ENCODE data around the gene SMAD2. TPM values are rescaled to one million over a fixed set of nuclear protein-coding genes. Genes with fewer than 3 reads are reported as not detected.

The SMAD2 gene
- total RNA-seq, 4 donors from 2014 or later = 91.1 to 157 (median 129) TPM

DNA sequence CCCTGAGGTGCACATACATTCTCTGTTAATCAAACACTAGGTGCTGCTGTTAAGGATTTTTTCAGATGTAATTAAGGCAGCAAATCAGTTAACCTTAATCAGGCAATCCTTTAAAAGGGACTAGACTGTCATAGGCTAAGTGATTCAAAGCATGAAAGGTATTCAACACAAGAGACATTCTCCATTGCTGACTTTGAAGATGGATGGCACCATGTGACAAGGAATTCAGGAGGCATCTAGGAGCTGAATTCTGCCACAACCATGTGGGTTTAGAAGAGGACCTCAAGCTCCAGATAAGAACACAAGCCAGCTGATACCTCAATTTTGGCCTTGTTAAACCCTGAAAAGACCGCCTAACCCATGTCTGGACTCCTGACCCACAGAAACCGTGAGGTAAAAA lies 84.0 kb downstream of the SMAD2 start:
- WGBS, 2 donors = 89 to 98% methylated on average over 2 of the region's 2 CpGs
- no peak overlapping the region for H3K4me3 ChIP-seq (replicated peaks in 1 of 3)
- no peaks in the 10 kb centered on the region for H3K4me1 ChIP-seq
- no peaks in the 10 kb centered on the region for H3K27me3 ChIP-seq
- no peak overlapping the region for H3K27ac ChIP-seq
- intact Hi-C loops (cut with DNase I) = no loop called here
- H3K9me3 ChIP-seq = no peaks in the 10 kb centered on the region
- no peak for DNase-seq
- peaks cover 9 to 27% of the 10 kb centered on the region in 2 donors for H3K36me3 ChIP-seq
- no peak for TF ChIP-seq POLR2A (IDR thresholded peaks at IDR 0.05)
- TF ChIP-seq, protein P1, sequence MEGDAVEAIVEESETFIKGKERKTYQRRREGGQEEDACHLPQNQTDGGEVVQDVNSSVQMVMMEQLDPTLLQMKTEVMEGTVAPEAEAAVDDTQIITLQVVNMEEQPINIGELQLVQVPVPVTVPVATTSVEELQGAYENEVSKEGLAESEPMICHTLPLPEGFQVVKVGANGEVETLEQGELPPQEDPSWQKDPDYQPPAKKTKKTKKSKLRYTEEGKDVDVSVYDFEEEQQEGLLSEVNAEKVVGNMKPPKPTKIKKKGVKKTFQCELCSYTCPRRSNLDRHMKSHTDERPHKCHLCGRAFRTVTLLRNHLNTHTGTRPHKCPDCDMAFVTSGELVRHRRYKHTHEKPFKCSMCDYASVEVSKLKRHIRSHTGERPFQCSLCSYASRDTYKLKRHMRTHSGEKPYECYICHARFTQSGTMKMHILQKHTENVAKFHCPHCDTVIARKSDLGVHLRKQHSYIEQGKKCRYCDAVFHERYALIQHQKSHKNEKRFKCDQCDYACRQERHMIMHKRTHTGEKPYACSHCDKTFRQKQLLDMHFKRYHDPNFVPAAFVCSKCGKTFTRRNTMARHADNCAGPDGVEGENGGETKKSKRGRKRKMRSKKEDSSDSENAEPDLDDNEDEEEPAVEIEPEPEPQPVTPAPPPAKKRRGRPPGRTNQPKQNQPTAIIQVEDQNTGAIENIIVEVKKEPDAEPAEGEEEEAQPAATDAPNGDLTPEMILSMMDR (IDR thresholded peaks at IDR 0.05) = no peak

DNA sequence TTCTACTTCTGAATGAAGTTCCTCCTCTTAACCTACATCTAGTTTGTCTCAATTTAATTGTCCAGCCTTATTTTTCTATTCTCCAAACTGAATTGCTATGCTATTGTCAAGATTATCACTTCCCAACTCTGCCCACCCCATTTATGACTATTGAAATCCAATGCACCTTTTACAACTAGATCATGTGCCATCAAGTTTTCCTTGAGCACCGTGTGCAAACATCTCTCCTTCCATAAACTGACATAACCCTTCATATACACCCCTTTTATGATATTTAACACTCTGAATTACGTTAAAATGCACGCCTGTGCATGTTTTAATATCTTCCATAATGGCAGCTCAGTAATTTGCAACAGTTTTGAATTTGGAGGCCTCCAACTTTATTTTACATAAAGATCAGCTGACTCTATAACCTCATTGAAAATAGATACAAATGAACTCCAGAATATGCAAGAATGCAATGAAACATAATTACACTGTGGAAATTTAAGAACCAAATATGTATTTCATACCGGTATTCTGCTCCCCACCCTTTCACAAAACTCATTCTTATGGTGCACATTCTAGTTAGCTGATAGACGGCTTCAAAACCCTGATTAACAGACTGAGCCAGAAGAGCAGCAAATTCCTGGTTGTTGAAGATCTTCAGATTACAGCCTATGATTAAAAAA lies 85.5 kb downstream of the SMAD2 start:
- Histone ChIP-seq H3K4me1 (no peaks in the 10 kb centered on the region), H3K36me3 (peaks cover 9 to 28% of the 10 kb centered on the region in 2 donors), H3K4me3 (replicated peaks in 1 of 3) (no peak overlapping the region), H3K9me3 (no peaks in the 10 kb centered on the region), H3K27ac (no peak overlapping the region), H3K27me3 (no peaks in the 10 kb centered on the region)
- no peak for TF ChIP-seq POLR2A (IDR thresholded peaks at IDR 0.05)
- TF ChIP-seq, protein P1 (IDR thresholded peaks at IDR 0.05) = no peak
- intact Hi-C loops (cut with DNase I) = no loop called here
- 97 to 98% methylated on average over 5 of the region's 5 CpGs for WGBS, 2 donors
- DNase-seq = no peak

DNA sequence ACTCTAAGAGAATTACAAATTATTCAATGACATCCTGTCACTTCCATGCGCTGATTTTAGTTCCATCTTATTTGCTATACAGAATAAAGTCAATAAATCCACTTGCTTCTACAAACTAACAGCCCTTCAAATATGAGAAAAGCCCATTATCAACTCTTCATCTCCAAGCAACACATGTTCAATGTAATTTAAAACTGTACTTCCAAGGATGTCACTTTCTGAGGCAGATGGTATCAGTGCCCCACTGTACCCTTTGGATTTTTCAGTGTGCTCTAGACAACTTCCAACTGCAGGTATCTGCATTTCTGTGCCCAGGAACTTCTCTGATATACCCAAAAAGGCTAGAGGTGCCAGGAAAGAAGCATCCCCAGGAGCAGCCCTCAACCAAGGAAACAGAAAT lies 87.6 kb downstream of the SMAD2 start:
- no peak for TF ChIP-seq POLR2A (IDR thresholded peaks at IDR 0.05)
- TF ChIP-seq, protein P1 (IDR thresholded peaks at IDR 0.05) = no peak
- H3K4me1 ChIP-seq = no peaks in the 10 kb centered on the region
- H3K27me3 ChIP-seq = no peaks in the 10 kb centered on the region
- no peak for DNase-seq
- H3K27ac ChIP-seq = no peak overlapping the region
- no peaks in the 10 kb centered on the region for H3K9me3 ChIP-seq
- H3K36me3 ChIP-seq = peaks cover 19 to 23% of the 10 kb centered on the region in 2 donors
- WGBS, 2 donors = 94 to 100% methylated on average over 1 of the region's 1 CpG
- H3K4me3 ChIP-seq (replicated peaks in 1 of 3) = no peak overlapping the region
- intact Hi-C loops (cut with DNase I) = no loop called here

DNA sequence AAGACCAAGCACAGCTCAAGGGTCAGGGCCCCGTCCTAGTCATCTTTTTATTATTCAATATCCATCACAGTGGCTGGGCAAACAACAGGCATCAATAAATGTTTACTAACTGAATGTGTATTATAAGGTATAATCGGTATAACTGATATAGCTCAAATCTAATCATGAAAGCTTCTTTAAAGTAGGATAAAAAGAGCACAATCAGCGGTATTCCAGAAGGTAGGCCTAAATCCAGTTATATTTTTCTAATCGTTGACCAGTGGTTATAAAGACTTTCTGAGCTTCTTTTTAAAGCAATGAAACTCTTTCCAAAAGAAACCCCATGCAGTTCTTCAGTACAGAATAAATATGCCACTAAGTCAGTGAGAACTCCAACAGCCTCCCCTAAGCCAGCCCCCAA lies 92.1 kb downstream of the SMAD2 start:
- DNase-seq = no peak
- H3K27ac ChIP-seq = no peak overlapping the region
- peaks cover 10 to 11% of the 10 kb centered on the region in 2 donors for H3K36me3 ChIP-seq
- H3K4me3 ChIP-seq (replicated peaks in 1 of 3) = no peak overlapping the region
- H3K4me1 ChIP-seq = no peaks in the 10 kb centered on the region
- no peaks in the 10 kb centered on the region for H3K9me3 ChIP-seq
- 93 to 96% methylated on average over 4 of the region's 4 CpGs for WGBS, 2 donors
- intact Hi-C loops (cut with DNase I) = no loop called here
- no peak for TF ChIP-seq POLR2A (IDR thresholded peaks at IDR 0.05)
- TF ChIP-seq, protein P1 (IDR thresholded peaks at IDR 0.05) = no peak
- no peaks in the 10 kb centered on the region for H3K27me3 ChIP-seq

DNA sequence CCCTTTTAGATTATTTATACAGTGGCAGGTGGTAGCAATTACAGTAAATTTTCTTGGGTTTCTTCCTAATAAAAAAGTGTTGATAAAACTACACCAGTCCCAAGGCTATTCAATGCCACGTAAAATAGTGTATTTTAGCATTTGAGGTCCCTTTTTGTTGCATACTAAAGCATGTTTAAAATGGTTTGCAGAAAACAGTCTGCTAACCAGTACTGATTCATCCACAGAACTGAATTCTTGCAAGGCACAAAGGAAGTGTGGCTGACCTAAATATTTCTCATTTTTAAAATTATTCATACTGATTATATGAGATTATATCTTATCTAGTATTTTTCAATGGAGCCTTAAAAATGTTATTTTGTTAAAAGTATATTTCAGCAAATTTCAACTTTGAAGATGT lies 98.1 kb downstream of the SMAD2 start:
- WGBS, 2 donors = 89 to 93% methylated on average over 1 of the region's 1 CpG
- intact Hi-C loops (cut with DNase I) = no loop called here
- Histone ChIP-seq H3K9me3 (no peaks in the 10 kb centered on the region), H3K36me3 (no peaks in the 10 kb centered on the region), H3K27ac (no peak overlapping the region), H3K4me3 (replicated peaks in 1 of 3) (no peak overlapping the region), H3K4me1 (peaks cover 10 to 19% of the 10 kb centered on the region in 2 donors), H3K27me3 (no peaks in the 10 kb centered on the region)
- no peak for DNase-seq
- TF ChIP-seq, protein P1 (IDR thresholded peaks at IDR 0.05) = no peak
- no peak for TF ChIP-seq POLR2A (IDR thresholded peaks at IDR 0.05)

All from thyroid gland (tissue), 4 donors.